Large intestine (tissue), 3 donors: ENCODE measurements around the gene DDX46. TPM values are rescaled to one million over a fixed set of nuclear protein-coding genes. Genes with fewer than 3 reads are reported as not detected.

Experiments used
- DNase-seq, 2 donors: peaks; one replicate each; pipeline versions ENCODE4 v3.0.0 to v3.0.0-alpha.2; 2013
- H3K27ac ChIP-seq: one replicate; pipeline ENCODE4 v1.5.1; 2013; ENCODE audit warnings: low read length
- H3K27me3 ChIP-seq: 2 replicates; pipeline ENCODE4 v1.6.1; 2013; ENCODE audit warnings: low read length; ENCODE audit not compliant: control insufficient read depth, insufficient read depth
- H3K36me3 ChIP-seq: 2 replicates; pipeline ENCODE4 v1.6.1; 2013; ENCODE audit warnings: low read length; ENCODE audit not compliant: control insufficient read depth, insufficient read depth
- H3K4me1 ChIP-seq: one replicate; pipeline ENCODE4 v1.6.1; 2013; ENCODE audit warnings: low read length; ENCODE audit not compliant: control insufficient read depth, insufficient read depth
- H3K4me3 ChIP-seq: one replicate; pipeline ENCODE4 v1.5.1; 2013; ENCODE audit warnings: low read length
- H3K9me3 ChIP-seq: one replicate; pipeline ENCODE4 v1.6.1; 2013; ENCODE audit warnings: mild to moderate bottlenecking, low read depth, low read length, moderate library complexity; ENCODE audit not compliant: control insufficient read depth
- WGBS: methylation state at CpG from one replicate; pipeline ENCODE4 v1.1.5; 2013; ENCODE audit warnings: low lambda C conversion rate; ENCODE audit not compliant: insufficient coverage; 5-methylcytosine and 5-hydroxymethylcytosine counted together
- polyA plus RNA-seq: library from polyadenylated mRNA; unstranded; fragments of 120-200 nt; gene quantifications from one replicate; pipeline ENCODE4 v1.2.1, GENCODE V29; 2013

DDX46 gene
- polyA plus RNA-seq, 1 donor: 57.8 TPM

GRCh38 chr5:134873494-134873893, 114.9 kb downstream of the DDX46 start:
- Histone ChIP-seq H3K4me1 (peaks cover 9% of the 10 kb centered on the region), H3K9me3 (no peaks in the 10 kb centered on the region), H3K27me3 (no peaks in the 10 kb centered on the region), H3K27ac (peak overlapping the region; percentile 88), H3K36me3 (peaks cover 5% of the 10 kb centered on the region), H3K4me3 (peak overlapping the region; percentile 89)
- no peak for DNase-seq
- WGBS: 100% methylated on average over 2 of the region's 6 CpGs

GRCh38 chr5:134873987-134874830, 115.6 kb downstream of the DDX46 start, which contains the start of gene TXNDC15:
TSS of gene TXNDC15 (plus strand) at chr5:134874371. CDS start at chr5:134874428, 57 bp downstream.
- Histone ChIP-seq H3K27me3 (no peaks in the 10 kb centered on the region), H3K27ac (peak within 1 kb of the TSS; percentile 88), H3K4me1 (peaks cover 9% of the 10 kb centered on the region), H3K36me3 (peaks cover 6% of the 10 kb centered on the region), H3K4me3 (peak within 1 kb of the TSS; percentile 89), H3K9me3 (no peaks in the 10 kb centered on the region)
- WGBS: no CpG with 5 or more reads among the region's 79 CpGs
- DNase-seq: peak; percentile 83 to 91

GRCh38 chr5:134874831-134875655, 116.5 kb downstream of the DDX46 start:
- Histone ChIP-seq H3K36me3 (peaks cover 6% of the 10 kb centered on the region), H3K27ac (peak overlapping the region; percentile 88), H3K9me3 (no peaks in the 10 kb centered on the region), H3K27me3 (no peaks in the 10 kb centered on the region), H3K4me3 (peak overlapping the region; percentile 89), H3K4me1 (peaks cover 9% of the 10 kb centered on the region)
- WGBS: 45% methylated on average over 2 of the region's 20 CpGs
- DNase-seq: peak; percentile 26 to 63

GRCh38 chr5:134877159-134877558, 118.6 kb downstream of the DDX46 start:
- DNase-seq: no peak
- H3K27ac ChIP-seq: no peak overlapping the region
- H3K4me1 ChIP-seq: peaks cover 9% of the 10 kb centered on the region
- peaks cover 6% of the 10 kb centered on the region for H3K36me3 ChIP-seq
- H3K9me3 ChIP-seq: no peaks in the 10 kb centered on the region
- H3K4me3 ChIP-seq: no peak overlapping the region
- no peaks in the 10 kb centered on the region for H3K27me3 ChIP-seq

GRCh38 chr5:134878403-134878802, 119.8 kb downstream of the DDX46 start:
- no peak for DNase-seq
- peaks cover 9% of the 10 kb centered on the region for H3K4me1 ChIP-seq

GRCh38 chr5:134879456-134879855, 120.9 kb downstream of the DDX46 start:
- no peaks in the 10 kb centered on the region for H3K27me3 ChIP-seq
- H3K4me1 ChIP-seq: peaks cover 5% of the 10 kb centered on the region
- H3K4me3 ChIP-seq: no peak overlapping the region
- WGBS: no CpG with 5 or more reads among the region's 3 CpGs
- H3K27ac ChIP-seq: no peak overlapping the region
- H3K9me3 ChIP-seq: no peaks in the 10 kb centered on the region
- DNase-seq: no peak
- peaks cover 6% of the 10 kb centered on the region for H3K36me3 ChIP-seq

More at GRCh38 chr5:134878403-134878802, 119.8 kb downstream of the DDX46 start:
- Histone ChIP-seq H3K4me3 (no peak overlapping the region), H3K36me3 (peaks cover 6% of the 10 kb centered on the region), H3K27me3 (no peaks in the 10 kb centered on the region), H3K9me3 (no peaks in the 10 kb centered on the region), H3K27ac (no peak overlapping the region)
- no CpG with 5 or more reads among the region's 3 CpGs for WGBS

Other genes starting within 250 kb of the DDX46 start
- 29.9 TPM for gene JADE2, start 233.1 kb upstream of the DDX46 start, polyA plus RNA-seq
- 81.4 TPM for gene SAR1B, start 126.0 kb upstream of the DDX46 start, polyA plus RNA-seq
- 52.3 TPM for gene SEC24A, start 110.0 kb upstream of the DDX46 start, polyA plus RNA-seq
- 48.2 TPM for gene CAMLG, start 20.2 kb upstream of the DDX46 start, polyA plus RNA-seq
- gene C5orf24, start 87.2 kb downstream of the DDX46 start, polyA plus RNA-seq: 61.7 TPM
- 39.0 TPM for gene TXNDC15, start 115.6 kb downstream of the DDX46 start, polyA plus RNA-seq
- 15.8 TPM for gene PCBD2, start 146.4 kb downstream of the DDX46 start, polyA plus RNA-seq
- 1.4 TPM for gene CATSPER3, start 209.1 kb downstream of the DDX46 start, polyA plus RNA-seq